SK-N-SH (cell line): ENCODE measurements around the gene SCAI. TPM values are rescaled to one million over a fixed set of nuclear protein-coding genes. Genes with fewer than 3 reads are reported as not detected.
A peak's percentile ranks its signal among the peaks of the same experiment; 100 is the strongest.

ENCODE experiments used
- CTCF ChIA-PET: fragments of 300-600, 350-600 bp; formaldehyde crosslinking; extraction: SDS; loops from one replicate; lab custom pipeline; 2021; lab: Yijun Ruan, JAX
- POLR2A ChIA-PET: fragments of 350-600 bp; sonication (Branson Sonifier 250); formaldehyde crosslinking; extraction: SDS; loops from one replicate; lab custom pipeline; 2020; ENCODE audit warnings: antibody characterized with exemption, inconsistent platforms; lab: Yijun Ruan, JAX
- DNase-seq: peaks from one replicate; pipeline ENCODE4 v3.0.0; 2012
- H2AFZ ChIP-seq: fragments of 200-600 bp; sonication (generic); 2 replicates; pipeline ENCODE4 v1.8.1; 2016; ENCODE audit warnings: antibody characterized with exemption, mild to moderate bottlenecking, low read depth
- H3F3A ChIP-seq: fragments of 200-600 bp; sonication (generic); replicated peaks from 2 replicates; pipeline ENCODE3; 2016; ENCODE audit warnings: antibody characterized with exemption, mild to moderate bottlenecking; ENCODE audit not compliant: insufficient read depth
- H3K27ac ChIP-seq, 2 experiments: fragments of 200-500 bp in 1 of 2; fragments of 200-600 bp in 1 of 2; sonication (Bioruptor generic) in 1 of 2; sonication (generic), shearing (Covaris generic) in 1 of 2; 2 replicates each; pipeline versions ENCODE4 v1.5.1 to v1.6.1; 2014 to 2016; ENCODE audit warnings: low read depth in 2 of 2, inconsistent platforms in 1 of 2, low read length in 1 of 2, mild to moderate bottlenecking in 1 of 2, mixed read lengths in 1 of 2
- H3K27me3 ChIP-seq: fragments of 200-600 bp; sonication (generic), shearing (Covaris generic); 2 replicates; pipeline ENCODE4 v1.6.1; 2016; ENCODE audit warnings: mixed run types; ENCODE audit not compliant: insufficient read depth
- H3K36me3 ChIP-seq, 2 experiments: fragments of 200-500 bp in 1 of 2; fragments of 200-600 bp in 1 of 2; sonication (Bioruptor generic) in 1 of 2; sonication (generic) in 1 of 2; replicated peaks in 1 of 2; 2 replicates each; pipeline versions ENCODE3 to v1.5.1; 2014 to 2016; ENCODE audit warnings: low read length in 1 of 2, mild to moderate bottlenecking in 1 of 2; ENCODE audit not compliant: insufficient read depth in 2 of 2, control insufficient read depth in 1 of 2
- H3K4me1 ChIP-seq, 2 experiments: fragments of 200-500 bp in 1 of 2; fragments of 200-600 bp in 1 of 2; sonication (Bioruptor generic) in 1 of 2; sonication (generic), shearing (Covaris generic) in 1 of 2; 2 replicates each; pipeline versions ENCODE4 v1.5.1 to v1.6.1; 2014 to 2016; ENCODE audit warnings: low read depth in 1 of 2, low read length in 1 of 2, mixed run types in 1 of 2; ENCODE audit not compliant: insufficient read depth in 2 of 2, control insufficient read depth in 1 of 2
- H3K4me2 ChIP-seq: fragments of 200-600 bp; sonication (generic), shearing (Covaris generic); 2 replicates; pipeline ENCODE4 v1.6.1; 2017; ENCODE audit warnings: mixed run types
- H3K4me3 ChIP-seq, 2 experiments: fragments of 200-500 bp in 1 of 2; fragments of 200-600 bp in 1 of 2; sonication (Bioruptor generic) in 1 of 2; sonication (generic), shearing (Covaris generic) in 1 of 2; 2 replicates each; pipeline versions ENCODE4 v1.5.1 to v1.8.1; 2014 to 2016; ENCODE audit warnings: low read depth in 2 of 2, inconsistent platforms in 1 of 2, low read length in 1 of 2, mild to moderate bottlenecking in 1 of 2, mixed read lengths in 1 of 2, moderate library complexity in 1 of 2
- H3K79me2 ChIP-seq: fragments of 200-600 bp; sonication (generic); 2 replicates; pipeline ENCODE4 v1.8.1; 2017; ENCODE audit warnings: mild to moderate bottlenecking; ENCODE audit not compliant: insufficient read depth
- H3K9ac ChIP-seq: fragments of 200-600 bp; sonication (generic); 2 replicates; pipeline ENCODE4 v1.6.1; 2017; ENCODE audit warnings: mixed run types
- H3K9me2 ChIP-seq: fragments of 200-600 bp; sonication (generic); 2 replicates; pipeline ENCODE4 v1.6.1; 2017; ENCODE audit warnings: mixed run types
- H3K9me3 ChIP-seq: fragments of 200-600 bp; sonication (generic); 2 replicates; pipeline ENCODE4 v1.6.1; 2017; ENCODE audit warnings: mixed run types, mild to moderate bottlenecking, moderate library complexity
- H4K20me1 ChIP-seq: fragments of 200-600 bp; sonication (generic); 2 replicates; pipeline ENCODE4 v1.6.1; 2017; ENCODE audit warnings: mild to moderate bottlenecking, mixed run types; ENCODE audit not compliant: insufficient read depth
- CHD2 ChIP-seq: fragments of 150-350 bp; IDR thresholded peaks from 2 replicates; pipeline ENCODE4 v1.6.1; 2018; ENCODE audit warnings: low read length; ENCODE audit not compliant: partially characterized antibody
- CTCF ChIP-seq: fragments of 200-600 bp; sonication (generic); IDR thresholded peaks from 2 replicates; pipeline ENCODE4 v1.6.1; 2017; ENCODE audit warnings: antibody characterized with exemption, mild to moderate bottlenecking, moderate library complexity
- ELF1 ChIP-seq: IDR thresholded peaks from 2 replicates; pipeline ENCODE4 v1.4.0; 2012
- EZH2phosphoT487 ChIP-seq: fragments of 200-600 bp; sonication (generic); IDR thresholded peaks from 2 replicates; pipeline ENCODE4 v1.6.1; 2017; ENCODE audit warnings: low read depth, mixed run types, mild to moderate bottlenecking, antibody characterized with exemption, moderate library complexity, borderline replicate concordance
- FOSL2 ChIP-seq: IDR thresholded peaks from 2 replicates; pipeline ENCODE4 v1.4.0; 2012; ENCODE audit warnings: low read depth, mild to moderate bottlenecking, moderate library complexity, borderline replicate concordance
- FOXM1 ChIP-seq: IDR thresholded peaks from 2 replicates; pipeline ENCODE4 v1.4.0; 2012; ENCODE audit warnings: low read depth, mild to moderate bottlenecking
- GATA2 ChIP-seq: sonication (generic); formaldehyde crosslinking; IDR thresholded peaks from 2 replicates; pipeline ENCODE4 v1.5.0; 2020; ENCODE audit warnings: mild to moderate bottlenecking, missing genetic modification reagents
- JUND ChIP-seq: IDR thresholded peaks from 2 replicates; pipeline ENCODE4 v1.4.0; 2012
- NFIC ChIP-seq: IDR thresholded peaks from 2 replicates; pipeline ENCODE4 v1.4.0; 2012; ENCODE audit warnings: borderline replicate concordance
- NRF1 ChIP-seq: IDR thresholded peaks from 2 replicates; pipeline ENCODE4 v1.6.1; 2012; ENCODE audit warnings: low read depth, mild to moderate bottlenecking, low read length
- PBX3 ChIP-seq: IDR thresholded peaks from 2 replicates; pipeline ENCODE4; 2012
- POLR2AphosphoS5 ChIP-seq: IDR thresholded peaks from 2 replicates; pipeline ENCODE4 v1.6.1; 2012; ENCODE audit warnings: low read depth, low read length
- RAD21 ChIP-seq: IDR thresholded peaks from 2 replicates; pipeline ENCODE4 v1.6.1; 2012; ENCODE audit warnings: mild to moderate bottlenecking, low read length
- RXRA ChIP-seq: IDR thresholded peaks from 2 replicates; pipeline ENCODE4 v1.4.0; 2012; ENCODE audit warnings: low read depth, mild to moderate bottlenecking, borderline replicate concordance
- SIN3A ChIP-seq: IDR thresholded peaks from 2 replicates; pipeline ENCODE4 v1.6.1; 2012; ENCODE audit warnings: low read depth, mild to moderate bottlenecking, low read length, moderate library complexity, borderline replicate concordance
- TAF1 ChIP-seq: IDR thresholded peaks from 2 replicates; pipeline ENCODE4 v1.6.1; 2012; ENCODE audit warnings: low read depth, mild to moderate bottlenecking, low read length, moderate library complexity, borderline replicate concordance
- TCF12 ChIP-seq: IDR thresholded peaks from 2 replicates; pipeline ENCODE4 v1.4.0; 2012
- YY1 ChIP-seq: IDR thresholded peaks from 2 replicates; pipeline ENCODE4 v1.4.0; 2012; ENCODE audit warnings: low read depth, mild to moderate bottlenecking
- WGBS: methylation state at CpG from one replicate; pipeline ENCODE4 v1.1.6; 2017; ENCODE audit warnings: low lambda C conversion rate; 5-methylcytosine and 5-hydroxymethylcytosine counted together
- polyA plus RNA-seq, 3 experiments: library from polyadenylated mRNA; depleted of rRNA; stranded (reverse); fragments of >200 nt; gene quantifications; 2 replicates each; pipeline ENCODE4 v1.2.3, GENCODE V29; 2012
- TF ChIP-seq, protein P1 (sequence below): IDR thresholded peaks from 2 replicates; pipeline ENCODE4 v1.4.0; 2012; ENCODE audit warnings: low read depth

Gene SCAI
- polyA plus RNA-seq, 1 of the 3 experiments (the other 2 are of a cell fraction) = 0.85 TPM

- TF ChIP-seq NFIC = no peak
- no peak for TF ChIP-seq ELF1
- TF ChIP-seq PBX3 = peak; percentile 38; the same call in 1 of the 2 replicates
- TF ChIP-seq YY1 = no peak
- TF ChIP-seq POLR2AphosphoS5 = no peak
- TF ChIP-seq FOXM1 = no peak
- TF ChIP-seq RAD21 = no peak
- no peak for TF ChIP-seq EZH2phosphoT487
- no peak for TF ChIP-seq CTCF
- no peak for TF ChIP-seq SIN3A
- TF ChIP-seq FOSL2 = no peak
- no peak for TF ChIP-seq JUND
- TF ChIP-seq, protein P1, sequence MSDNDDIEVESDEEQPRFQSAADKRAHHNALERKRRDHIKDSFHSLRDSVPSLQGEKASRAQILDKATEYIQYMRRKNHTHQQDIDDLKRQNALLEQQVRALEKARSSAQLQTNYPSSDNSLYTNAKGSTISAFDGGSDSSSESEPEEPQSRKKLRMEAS = peak; percentile 57; the same call in 1 of the 2 replicates
Measured at GRCh38 chr9:125066839-125067619, 76.3 kb downstream of the SCAI start (continued).

DNA sequence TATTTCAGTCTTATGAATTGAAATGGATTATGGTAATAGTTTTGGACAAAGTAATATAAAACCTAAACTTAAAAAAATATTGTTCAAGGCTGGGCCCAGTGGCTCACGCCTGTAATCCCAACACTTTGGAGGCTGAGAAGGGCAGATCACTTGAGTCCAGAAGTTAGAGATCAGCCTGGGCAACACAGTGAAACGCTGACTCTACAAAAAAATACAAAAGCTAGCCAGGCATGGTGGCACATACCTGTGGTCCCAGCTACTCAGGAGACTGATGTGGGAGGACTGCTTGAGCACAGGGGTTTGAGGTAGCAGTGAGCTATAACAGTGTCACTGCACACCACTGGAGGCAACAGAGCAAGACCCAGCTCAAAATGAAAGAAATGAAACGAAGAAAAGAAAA lies 81.9 kb downstream of the SCAI start:
- Histone ChIP-seq H3K9me2 (no peaks in the 10 kb centered on the region), H3K27ac (no peak overlapping the region), H3K4me1 (no peaks in the 10 kb centered on the region), H3K27me3 (no peaks in the 10 kb centered on the region), H3K36me3 (peaks cover 0 to 6% of the 10 kb centered on the region in 2 experiments), H3K4me3 (no peak overlapping the region), H3K79me2 (no peaks in the 10 kb centered on the region), H2AFZ (no peak overlapping the region)
- CTCF ChIA-PET = interaction anchor here (0.9 kb wide), 1 partner anchor 88 kb away, joined by 3 read pairs; no protein-coding TSS in a partner anchor
- 91% methylated on average over 3 of the region's 3 CpGs for WGBS
- TF ChIP-seq GATA2 (CRISPR knock-in tag) = no peak
- no peak for TF ChIP-seq FOXM1
- no peak for TF ChIP-seq PBX3
- no peak for TF ChIP-seq NRF1
- TF ChIP-seq TCF12 = no peak
- TF ChIP-seq CTCF = no peak
- no peak for TF ChIP-seq TAF1
- no peak for TF ChIP-seq JUND
- no peak for TF ChIP-seq NFIC
- TF ChIP-seq CHD2 = no peak
- TF ChIP-seq YY1 = no peak
- no peak for TF ChIP-seq RXRA
- TF ChIP-seq, all 33 proteins: peak for 0
- Histone ChIP-seq H3K9me3 (peaks cover 4% of the 10 kb centered on the region; the same call in 1 of the 2 replicates), H3K4me2 (no peak overlapping the region), H3K9ac (no peak overlapping the region), H4K20me1 (no peaks in the 10 kb centered on the region), H3F3A (no peaks in the 10 kb centered on the region)
- no peak for DNase-seq
- POLR2A ChIA-PET = no interaction called here
